MM.1S (cell line): ENCODE results near the gene CFB.

ENCODE experiments used
- DNase-seq: peaks from one replicate; pipeline ENCODE4 v3.0.0-alpha.2; 2015
- H2AFZ ChIP-seq: fragments of 300-600 bp; sonication (generic); 2 replicates; pipeline ENCODE4 v1.6.0; 2016; ENCODE audit warnings: antibody characterized with exemption, low read length
- H3F3A ChIP-seq: fragments of 300-600 bp; sonication (generic); 2 replicates; pipeline ENCODE4 v1.6.1; 2016; ENCODE audit warnings: mild to moderate bottlenecking, antibody characterized with exemption, low read length, moderate library complexity, mixed read lengths; ENCODE audit not compliant: insufficient read depth
- H3K27ac ChIP-seq: fragments of 300-600 bp; sonication (generic); 2 replicates; pipeline ENCODE4 v1.5.1; 2016; ENCODE audit warnings: mild to moderate bottlenecking, low read length
- H3K27me3 ChIP-seq: fragments of 300-600 bp; sonication (generic); replicated peaks from 2 replicates; pipeline ENCODE4 v1.6.0; 2016; ENCODE audit warnings: low read length; ENCODE audit not compliant: insufficient read depth
- H3K36me3 ChIP-seq: fragments of 300-600 bp; sonication (generic); replicated peaks from 2 replicates; pipeline ENCODE4 v1.6.1; 2016; ENCODE audit warnings: mild to moderate bottlenecking, low read length, mixed read lengths; ENCODE audit not compliant: insufficient read depth
- H3K4me1 ChIP-seq: fragments of 300-600 bp; sonication (generic); 2 replicates; pipeline ENCODE4 v1.6.1; 2016; ENCODE audit warnings: low read length, mixed read lengths
- H3K4me2 ChIP-seq: fragments of 300-600 bp; sonication (generic); 2 replicates; pipeline ENCODE4 v1.6.0; 2016; ENCODE audit warnings: low read depth, low read length
- H3K4me3 ChIP-seq: fragments of 300-600 bp; sonication (generic); 2 replicates; pipeline ENCODE4 v1.5.1; 2016; ENCODE audit warnings: low read length, mixed read lengths
- H3K79me2 ChIP-seq: fragments of 300-600 bp; sonication (generic); 2 replicates; pipeline ENCODE4 v1.6.1; 2016; ENCODE audit warnings: mixed run types, low read length, mixed read lengths
- H3K9ac ChIP-seq: fragments of 300-600 bp; sonication (generic); 2 replicates; pipeline ENCODE4 v1.6.1; 2016; ENCODE audit warnings: low read length, mixed read lengths
- H3K9me2 ChIP-seq: fragments of 300-600 bp; sonication (generic); replicated peaks from 2 replicates; pipeline ENCODE4 v1.6.1; 2016; ENCODE audit warnings: mild to moderate bottlenecking, low read length, mixed read lengths; ENCODE audit not compliant: insufficient read depth
- H3K9me3 ChIP-seq: fragments of 300-600 bp; sonication (generic); replicated peaks from 2 replicates; pipeline ENCODE4 v1.6.1; 2016; ENCODE audit warnings: mild to moderate bottlenecking, low read length, mixed read lengths; ENCODE audit not compliant: insufficient read depth
- H4K20me1 ChIP-seq: fragments of 300-600 bp; sonication (generic); 2 replicates; pipeline ENCODE4 v1.6.1; 2016; ENCODE audit warnings: mild to moderate bottlenecking, low read length, moderate library complexity, mixed read lengths; ENCODE audit not compliant: insufficient read depth
- EZH2 ChIP-seq: fragments of 300-600 bp; sonication (generic); optimal IDR thresholded peaks from 2 replicates; pipeline ENCODE3; 2017; ENCODE audit warnings: low read depth, mild to moderate bottlenecking, antibody characterized with exemption, low read length, mixed read lengths
- EZH2phosphoT487 ChIP-seq: fragments of 300-600 bp; sonication (generic); IDR thresholded peaks from 2 replicates; pipeline ENCODE4 v1.6.1; 2018; ENCODE audit warnings: antibody characterized with exemption, low read length
- TF ChIP-seq, protein P1 (sequence below): fragments of 300-600 bp; sonication (generic); IDR thresholded peaks from 2 replicates; pipeline ENCODE4 v1.5.1; 2016; ENCODE audit warnings: antibody characterized with exemption, low read length, mixed read lengths

CFB gene

DNA sequence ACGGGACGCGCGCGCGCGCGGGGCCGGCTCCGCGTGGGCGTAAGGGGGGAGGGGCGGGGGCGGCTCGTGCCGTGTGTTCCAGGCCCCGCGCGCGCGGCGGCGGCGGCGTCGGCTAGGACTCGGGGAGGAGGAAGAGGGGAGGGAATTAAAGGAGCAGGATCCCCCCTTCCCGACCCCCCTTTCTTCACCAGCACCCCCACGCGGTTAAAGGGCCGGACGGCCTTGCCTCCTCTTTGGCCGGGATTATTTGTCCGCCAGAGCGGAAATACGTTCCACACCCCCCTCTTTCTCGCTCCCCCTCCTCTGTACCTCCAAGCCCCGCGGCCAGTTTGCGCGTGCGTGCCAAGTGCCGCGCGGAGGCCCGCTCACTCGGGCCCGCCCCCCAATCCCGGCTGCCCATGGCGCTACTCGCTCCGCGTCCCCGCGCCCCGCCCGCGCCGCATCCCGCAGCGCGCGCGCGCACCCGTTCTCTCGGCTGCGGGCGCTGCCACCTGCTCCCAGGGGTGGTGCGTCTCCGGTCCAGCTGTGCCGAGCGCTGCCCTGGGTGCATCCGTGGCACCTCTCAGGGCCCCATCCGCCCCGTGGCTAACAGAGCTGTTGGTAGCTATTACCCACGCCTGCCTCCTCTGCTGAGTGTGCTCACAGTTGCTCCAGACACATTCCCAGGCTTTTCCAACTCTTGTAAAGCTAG, 43.8 kb upstream of the CFB start, which contains the start of gene ZBTB12:
TSS of gene ZBTB12 (minus strand) at position 134 of the 691 bp plus-strand sequence. CDS start 781 bp downstream, outside the sequence.
- H3K9ac ChIP-seq = peak within 1 kb of the TSS; percentile 68; the same call in 1 of the 2 replicates
- peaks cover 18% of the 10 kb centered on the region for H3K79me2 ChIP-seq
- H3K4me1 ChIP-seq = peaks cover 3% of the 10 kb centered on the region; the same call in 1 of the 2 replicates
- H3K27ac ChIP-seq = peak within 1 kb of the TSS; percentile 46; the same call in 1 of the 2 replicates
- H3K9me3 ChIP-seq = no peaks in the 10 kb centered on the region
- DNase-seq = peak; percentile 92
- no peaks in the 10 kb centered on the region for H3K36me3 ChIP-seq
- H3K4me3 ChIP-seq = peak within 1 kb of the TSS; percentile 68
- H3K4me2 ChIP-seq = peak within 1 kb of the TSS; percentile 92
- no peaks in the 10 kb centered on the region for H3K27me3 ChIP-seq
- no peaks in the 10 kb centered on the region for H4K20me1 ChIP-seq
- H3F3A ChIP-seq = peaks cover 21% of the 10 kb centered on the region
- H3K9me2 ChIP-seq = no peaks in the 10 kb centered on the region
- peak within 1 kb of the TSS; percentile 67 for H2AFZ ChIP-seq
- TF ChIP-seq, protein P1, sequence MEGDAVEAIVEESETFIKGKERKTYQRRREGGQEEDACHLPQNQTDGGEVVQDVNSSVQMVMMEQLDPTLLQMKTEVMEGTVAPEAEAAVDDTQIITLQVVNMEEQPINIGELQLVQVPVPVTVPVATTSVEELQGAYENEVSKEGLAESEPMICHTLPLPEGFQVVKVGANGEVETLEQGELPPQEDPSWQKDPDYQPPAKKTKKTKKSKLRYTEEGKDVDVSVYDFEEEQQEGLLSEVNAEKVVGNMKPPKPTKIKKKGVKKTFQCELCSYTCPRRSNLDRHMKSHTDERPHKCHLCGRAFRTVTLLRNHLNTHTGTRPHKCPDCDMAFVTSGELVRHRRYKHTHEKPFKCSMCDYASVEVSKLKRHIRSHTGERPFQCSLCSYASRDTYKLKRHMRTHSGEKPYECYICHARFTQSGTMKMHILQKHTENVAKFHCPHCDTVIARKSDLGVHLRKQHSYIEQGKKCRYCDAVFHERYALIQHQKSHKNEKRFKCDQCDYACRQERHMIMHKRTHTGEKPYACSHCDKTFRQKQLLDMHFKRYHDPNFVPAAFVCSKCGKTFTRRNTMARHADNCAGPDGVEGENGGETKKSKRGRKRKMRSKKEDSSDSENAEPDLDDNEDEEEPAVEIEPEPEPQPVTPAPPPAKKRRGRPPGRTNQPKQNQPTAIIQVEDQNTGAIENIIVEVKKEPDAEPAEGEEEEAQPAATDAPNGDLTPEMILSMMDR = no peak
- TF ChIP-seq EZH2 = no peak

DNA sequence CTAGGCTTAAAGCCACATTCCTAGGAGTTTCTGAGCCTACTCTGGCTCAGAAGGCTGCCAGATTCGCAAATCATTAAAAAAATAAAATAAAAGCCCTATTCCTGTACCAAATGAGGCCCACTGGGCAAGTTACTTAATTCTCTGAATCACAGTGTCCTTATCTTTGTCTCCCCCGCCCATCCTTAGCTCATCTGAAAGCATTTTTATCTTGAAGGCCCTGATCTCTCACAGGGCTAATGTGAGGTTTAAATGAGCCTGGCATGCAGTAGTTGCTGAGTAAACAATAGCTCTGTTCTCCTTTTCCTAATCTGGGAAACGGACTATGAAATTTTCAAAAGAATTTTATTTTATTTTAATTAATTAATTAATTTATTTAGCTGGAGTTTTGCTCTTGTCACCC, 41.9 kb upstream of the CFB start:
- TF ChIP-seq, protein P1 = no peak
- no peak for TF ChIP-seq EZH2
- no peak for TF ChIP-seq EZH2phosphoT487
- peaks cover 8% of the 10 kb centered on the region; the same call in 1 of the 2 replicates for H3K4me1 ChIP-seq

GRCh38 chr6:31905041-31905440, 40.9 kb upstream of the CFB start:
- Histone ChIP-seq H3K4me2 (no peak overlapping the region), H2AFZ (no peak overlapping the region), H3K9ac (no peak overlapping the region), H3K36me3 (no peaks in the 10 kb centered on the region), H3K4me3 (no peak overlapping the region), H4K20me1 (no peaks in the 10 kb centered on the region), H3K4me1 (peaks cover 14% of the 10 kb centered on the region; the same call in 1 of the 2 replicates), H3K27me3 (no peaks in the 10 kb centered on the region), H3K9me2 (no peaks in the 10 kb centered on the region), H3F3A (peaks cover 22% of the 10 kb centered on the region), H3K9me3 (no peaks in the 10 kb centered on the region), H3K27ac (no peak overlapping the region), H3K79me2 (no peaks in the 10 kb centered on the region)
- DNase-seq = no peak
- TF ChIP-seq EZH2 (no peak), EZH2phosphoT487 (no peak)
- TF ChIP-seq, protein P1 = no peak

More for the DNA sequence above, 41.9 kb upstream of the CFB start:
- Histone ChIP-seq H2AFZ (no peak overlapping the region), H3K9me3 (no peaks in the 10 kb centered on the region), H3K4me2 (no peak overlapping the region), H3K9me2 (no peaks in the 10 kb centered on the region), H4K20me1 (no peaks in the 10 kb centered on the region), H3K9ac (no peak overlapping the region), H3K4me3 (no peak overlapping the region), H3K79me2 (peaks cover 5% of the 10 kb centered on the region; the same call in 1 of the 2 replicates), H3K36me3 (no peaks in the 10 kb centered on the region), H3K27ac (no peak overlapping the region), H3F3A (peaks cover 20% of the 10 kb centered on the region), H3K27me3 (no peaks in the 10 kb centered on the region)
- no peak for DNase-seq
